ENCODE data around the gene PARD3.

PARD3 gene

DNA sequence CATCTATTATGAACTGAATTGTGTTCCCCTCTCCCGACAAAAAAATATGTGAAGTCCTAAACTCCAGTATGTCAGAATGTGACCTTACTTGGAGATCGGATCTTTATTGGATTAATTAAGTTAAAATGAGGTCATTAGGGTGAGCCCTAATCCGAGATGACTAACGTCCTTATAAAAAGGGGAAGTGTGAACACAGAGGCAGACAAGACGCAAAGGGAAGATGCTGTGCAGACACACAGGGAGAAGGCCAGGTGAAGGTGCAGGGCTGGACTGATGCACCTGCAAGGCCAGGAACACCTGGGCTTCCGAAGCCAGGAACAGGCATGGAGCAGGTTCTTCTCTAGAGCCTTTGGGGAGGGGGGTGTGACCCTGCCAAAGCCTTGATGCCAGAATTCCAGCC is 187.8 kb downstream of the PARD3 start:
- no peak for TF ChIP-seq EZH2phosphoT487 (IDR thresholded peaks at IDR 0.05; ENCODE audit: borderline replicate concordance)
- TF ChIP-seq, protein P1, sequence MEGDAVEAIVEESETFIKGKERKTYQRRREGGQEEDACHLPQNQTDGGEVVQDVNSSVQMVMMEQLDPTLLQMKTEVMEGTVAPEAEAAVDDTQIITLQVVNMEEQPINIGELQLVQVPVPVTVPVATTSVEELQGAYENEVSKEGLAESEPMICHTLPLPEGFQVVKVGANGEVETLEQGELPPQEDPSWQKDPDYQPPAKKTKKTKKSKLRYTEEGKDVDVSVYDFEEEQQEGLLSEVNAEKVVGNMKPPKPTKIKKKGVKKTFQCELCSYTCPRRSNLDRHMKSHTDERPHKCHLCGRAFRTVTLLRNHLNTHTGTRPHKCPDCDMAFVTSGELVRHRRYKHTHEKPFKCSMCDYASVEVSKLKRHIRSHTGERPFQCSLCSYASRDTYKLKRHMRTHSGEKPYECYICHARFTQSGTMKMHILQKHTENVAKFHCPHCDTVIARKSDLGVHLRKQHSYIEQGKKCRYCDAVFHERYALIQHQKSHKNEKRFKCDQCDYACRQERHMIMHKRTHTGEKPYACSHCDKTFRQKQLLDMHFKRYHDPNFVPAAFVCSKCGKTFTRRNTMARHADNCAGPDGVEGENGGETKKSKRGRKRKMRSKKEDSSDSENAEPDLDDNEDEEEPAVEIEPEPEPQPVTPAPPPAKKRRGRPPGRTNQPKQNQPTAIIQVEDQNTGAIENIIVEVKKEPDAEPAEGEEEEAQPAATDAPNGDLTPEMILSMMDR (conservative IDR thresholded peaks at IDR 0.05; ENCODE audit: low read length), result no peak
- no peaks in the 10 kb centered on the region for H3K9me3 ChIP-seq (ENCODE audit: insufficient read depth, low read depth, low read length)
- no peaks in the 10 kb centered on the region for H4K20me1 ChIP-seq (ENCODE audit: insufficient read depth, low read length, poor library complexity, severe bottlenecking)
- no peaks in the 10 kb centered on the region for H3K9me2 ChIP-seq (replicated peaks; ENCODE audit: low read depth, low read length)
- peaks cover 17% of the 10 kb centered on the region for H3K79me2 ChIP-seq (ENCODE audit: insufficient read depth, low read length)
- no peaks in the 10 kb centered on the region for H3K27me3 ChIP-seq (ENCODE audit: insufficient read depth, low read length, poor library complexity, severe bottlenecking)
- H3K9ac ChIP-seq (ENCODE audit: low read depth, low read length, poor library complexity, severe bottlenecking), result no peak overlapping the region
- H3K36me3 ChIP-seq (ENCODE audit: insufficient read depth, low read length), result no peaks in the 10 kb centered on the region
- no peak overlapping the region for H3K4me3 ChIP-seq (ENCODE audit: low read length, poor library complexity, severe bottlenecking)
- H2AFZ ChIP-seq (ENCODE audit: low read length), result no peak overlapping the region
- no peaks in the 10 kb centered on the region for H3F3A ChIP-seq (ENCODE audit: low read depth)
- H3K4me1 ChIP-seq (ENCODE audit: insufficient read depth, low read length, poor library complexity, severe bottlenecking), result no peaks in the 10 kb centered on the region
- no peak overlapping the region for H3K4me2 ChIP-seq (ENCODE audit: low read depth, low read length, poor library complexity, severe bottlenecking)

DNA sequence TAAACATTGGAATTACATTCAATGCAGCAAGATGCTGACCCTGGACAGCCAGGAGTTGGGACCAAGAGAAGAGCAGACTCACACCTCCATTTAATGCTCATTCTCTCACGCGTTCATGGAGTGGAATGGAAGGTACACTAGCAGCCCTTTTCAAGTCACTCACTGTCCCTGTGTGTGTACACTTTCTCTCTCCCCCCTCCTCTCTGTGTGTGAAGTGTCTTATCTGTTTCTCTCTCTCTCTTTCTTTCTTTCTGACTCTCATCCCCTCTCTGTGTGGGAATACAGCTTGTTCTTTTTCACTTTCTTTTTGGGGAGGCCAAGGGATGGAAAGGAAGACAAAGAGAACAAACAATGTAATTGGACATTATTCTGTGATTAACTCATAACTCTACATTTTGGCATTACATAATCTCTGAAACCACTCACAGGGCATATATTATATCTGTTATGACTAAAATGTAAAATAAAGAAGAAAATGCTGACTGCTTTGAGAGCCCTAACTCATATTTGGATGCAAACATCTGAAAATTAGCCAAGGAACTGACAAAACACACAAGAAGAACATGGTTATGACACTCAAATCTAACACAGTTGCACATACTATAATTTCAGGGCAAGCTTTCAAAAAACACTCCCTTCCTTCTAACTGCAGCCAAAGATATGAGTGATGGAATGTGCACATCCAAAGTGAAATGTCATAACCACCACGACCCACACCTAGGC is 188.8 kb downstream of the PARD3 start:
- Histone ChIP-seq H3K9ac (ENCODE audit: low read depth, low read length, poor library complexity, severe bottlenecking) (no peak overlapping the region), H3K36me3 (ENCODE audit: insufficient read depth, low read length) (no peaks in the 10 kb centered on the region), H3K27me3 (ENCODE audit: insufficient read depth, low read length, poor library complexity, severe bottlenecking) (no peaks in the 10 kb centered on the region), H3K9me3 (ENCODE audit: insufficient read depth, low read depth, low read length) (no peaks in the 10 kb centered on the region), H3K4me3 (ENCODE audit: low read length, poor library complexity, severe bottlenecking) (no peak overlapping the region), H3K9me2 (replicated peaks; ENCODE audit: low read depth, low read length) (no peaks in the 10 kb centered on the region), H4K20me1 (ENCODE audit: insufficient read depth, low read length, poor library complexity, severe bottlenecking) (no peaks in the 10 kb centered on the region), H3K4me1 (ENCODE audit: insufficient read depth, low read length, poor library complexity, severe bottlenecking) (no peaks in the 10 kb centered on the region), H3K79me2 (ENCODE audit: insufficient read depth, low read length) (peaks cover 14% of the 10 kb centered on the region), H2AFZ (ENCODE audit: low read length) (no peak overlapping the region), H3F3A (ENCODE audit: low read depth) (no peaks in the 10 kb centered on the region), H3K4me2 (ENCODE audit: low read depth, low read length, poor library complexity, severe bottlenecking) (no peak overlapping the region)
- TF ChIP-seq EZH2phosphoT487 (IDR thresholded peaks at IDR 0.05; ENCODE audit: borderline replicate concordance), result no peak
- TF ChIP-seq, protein P1 (conservative IDR thresholded peaks at IDR 0.05; ENCODE audit: low read length), result no peak

DNA sequence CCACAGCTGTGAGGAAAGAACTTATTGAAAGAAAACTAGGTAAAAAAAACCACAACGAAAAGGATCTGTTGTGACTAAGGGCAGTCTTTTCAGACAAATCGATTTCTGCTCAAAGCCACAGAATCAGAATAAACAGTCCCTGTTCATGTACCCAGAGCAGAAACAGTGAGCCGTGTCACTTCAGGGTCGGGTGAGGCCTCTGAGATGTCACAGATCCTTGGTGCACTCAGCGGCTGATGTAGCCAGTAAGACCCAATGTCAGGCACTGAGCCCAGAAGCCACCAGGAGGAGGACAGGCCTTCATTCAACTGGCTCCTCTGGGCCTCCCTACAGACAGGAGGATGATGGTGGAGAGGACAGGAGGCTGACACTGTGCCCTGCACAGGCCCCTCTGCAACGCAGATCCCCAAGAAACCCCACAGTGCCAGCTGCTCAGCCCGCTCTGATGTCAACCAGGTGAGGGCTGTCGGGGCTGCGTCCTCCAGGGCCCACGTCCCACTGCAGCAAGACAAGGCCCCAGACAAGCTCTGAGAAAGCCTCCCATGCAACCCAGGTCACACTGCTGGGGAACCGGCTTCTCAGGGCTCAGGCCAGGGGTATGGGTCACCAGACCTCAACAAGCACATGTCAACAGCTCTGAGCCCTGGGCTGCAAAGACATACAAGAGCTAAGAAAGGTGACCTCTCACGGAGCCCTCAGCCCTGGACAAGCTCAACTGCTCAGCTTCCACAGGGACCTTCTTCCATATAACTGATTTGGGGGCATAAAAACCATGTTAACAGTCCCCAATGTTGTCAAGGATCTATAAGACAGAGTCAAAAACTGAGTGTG is 190.6 kb downstream of the PARD3 start:
- Histone ChIP-seq H3K9ac (ENCODE audit: low read depth, low read length, poor library complexity, severe bottlenecking) (no peak overlapping the region), H2AFZ (ENCODE audit: low read length) (no peak overlapping the region), H3K4me1 (ENCODE audit: insufficient read depth, low read length, poor library complexity, severe bottlenecking) (no peaks in the 10 kb centered on the region), H3K79me2 (ENCODE audit: insufficient read depth, low read length) (peaks cover 7% of the 10 kb centered on the region), H3K9me3 (ENCODE audit: insufficient read depth, low read depth, low read length) (no peaks in the 10 kb centered on the region), H3K9me2 (replicated peaks; ENCODE audit: low read depth, low read length) (no peaks in the 10 kb centered on the region), H3K4me2 (ENCODE audit: low read depth, low read length, poor library complexity, severe bottlenecking) (no peak overlapping the region), H3K4me3 (ENCODE audit: low read length, poor library complexity, severe bottlenecking) (no peak overlapping the region), H4K20me1 (ENCODE audit: insufficient read depth, low read length, poor library complexity, severe bottlenecking) (no peaks in the 10 kb centered on the region), H3K36me3 (ENCODE audit: insufficient read depth, low read length) (no peaks in the 10 kb centered on the region), H3K27me3 (ENCODE audit: insufficient read depth, low read length, poor library complexity, severe bottlenecking) (no peaks in the 10 kb centered on the region), H3F3A (ENCODE audit: low read depth) (no peaks in the 10 kb centered on the region)
- TF ChIP-seq, protein P1 (conservative IDR thresholded peaks at IDR 0.05; ENCODE audit: low read length), result no peak
- no peak for TF ChIP-seq EZH2phosphoT487 (IDR thresholded peaks at IDR 0.05; ENCODE audit: borderline replicate concordance)

Measured in Loucy (cell line).